GM12892 (cell line): ENCODE results near the gene GPSM1.

Source experiments
- POLR2A ChIP-seq: IDR thresholded peaks from 2 replicates; pipeline ENCODE4 v1.6.1; 2011; ENCODE audit warnings: low read depth, low read length, control low read depth
- TAF1 ChIP-seq: IDR thresholded peaks from 2 replicates; pipeline ENCODE4 v1.6.1; 2011; ENCODE audit warnings: low read depth, mild to moderate bottlenecking, control low read depth, low read length, borderline replicate concordance

GRCh38 chr9:136341042-136341655 is 13.8 kb downstream of the GPSM1 start:
- TF ChIP-seq POLR2A (no peak), TAF1 (no peak)
